GM19099 (cell line): ENCODE results near the gene IL22RA1.

Experiments used
- POLR2A ChIP-seq: IDR thresholded peaks from 3 replicates; pipeline ENCODE4 v1.6.1; 2011; ENCODE audit warnings: low read depth; ENCODE audit not compliant: insufficient read length; ENCODE audit errors: extremely low read depth

The IL22RA1 gene

GRCh38 chr1:24089027-24089742 lies 53.8 kb downstream of the IL22RA1 start:
- TF ChIP-seq POLR2A = no peak

- no peak for TF ChIP-seq POLR2A
Measured at GRCh38 chr1:24086466-24086865, 56.5 kb downstream of the IL22RA1 start.

- no peak for TF ChIP-seq POLR2A
Measured at GRCh38 chr1:24085546-24085945, 57.4 kb downstream of the IL22RA1 start.

DNA sequence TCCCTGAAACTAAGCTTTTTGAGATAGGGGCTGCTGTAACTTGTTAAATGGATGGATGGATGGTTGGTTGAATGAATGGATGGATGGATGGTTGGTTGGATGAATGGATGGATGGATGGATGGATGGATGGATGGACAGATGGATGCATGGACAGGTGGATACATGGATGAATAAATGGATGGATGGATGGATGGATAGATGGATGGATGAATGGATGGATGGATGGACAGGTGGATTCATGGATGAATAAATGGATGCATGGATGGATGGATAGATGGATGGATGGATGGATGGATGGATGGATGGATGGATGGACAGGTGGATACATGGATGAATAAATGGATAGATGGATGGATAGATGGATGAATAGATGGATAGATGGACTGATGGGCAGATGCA lies 57.9 kb downstream of the IL22RA1 start:
- TF ChIP-seq POLR2A = no peak

GRCh38 chr1:24084050-24084449 lies 58.9 kb downstream of the IL22RA1 start:
- no peak for TF ChIP-seq POLR2A

- no peak for TF ChIP-seq POLR2A
Measured at GRCh38 chr1:24082372-24082771, 60.6 kb downstream of the IL22RA1 start.

DNA sequence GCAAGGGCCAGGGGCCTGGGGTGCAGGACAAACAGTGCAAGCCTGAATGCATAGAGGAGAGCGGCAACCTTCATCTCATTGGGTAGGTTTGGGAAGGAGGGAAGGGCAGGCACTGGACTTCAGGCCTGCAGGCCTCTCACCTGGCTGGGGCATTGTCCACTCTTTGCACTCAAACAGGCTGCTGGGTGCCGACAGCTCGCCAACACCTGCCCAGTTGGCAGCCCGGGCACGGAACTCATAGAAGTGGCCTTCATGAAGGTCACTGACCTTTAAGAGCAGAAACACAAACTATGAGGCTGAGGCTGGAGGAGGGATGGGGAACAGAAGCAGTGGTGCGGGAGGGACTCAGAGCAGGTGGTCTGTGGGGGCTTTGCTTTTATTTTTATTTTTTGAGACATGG lies 61.8 kb downstream of the IL22RA1 start:
- no peak for TF ChIP-seq POLR2A

- no peak for TF ChIP-seq POLR2A
Measured at GRCh38 chr1:24080131-24080530, 62.8 kb downstream of the IL22RA1 start.

DNA sequence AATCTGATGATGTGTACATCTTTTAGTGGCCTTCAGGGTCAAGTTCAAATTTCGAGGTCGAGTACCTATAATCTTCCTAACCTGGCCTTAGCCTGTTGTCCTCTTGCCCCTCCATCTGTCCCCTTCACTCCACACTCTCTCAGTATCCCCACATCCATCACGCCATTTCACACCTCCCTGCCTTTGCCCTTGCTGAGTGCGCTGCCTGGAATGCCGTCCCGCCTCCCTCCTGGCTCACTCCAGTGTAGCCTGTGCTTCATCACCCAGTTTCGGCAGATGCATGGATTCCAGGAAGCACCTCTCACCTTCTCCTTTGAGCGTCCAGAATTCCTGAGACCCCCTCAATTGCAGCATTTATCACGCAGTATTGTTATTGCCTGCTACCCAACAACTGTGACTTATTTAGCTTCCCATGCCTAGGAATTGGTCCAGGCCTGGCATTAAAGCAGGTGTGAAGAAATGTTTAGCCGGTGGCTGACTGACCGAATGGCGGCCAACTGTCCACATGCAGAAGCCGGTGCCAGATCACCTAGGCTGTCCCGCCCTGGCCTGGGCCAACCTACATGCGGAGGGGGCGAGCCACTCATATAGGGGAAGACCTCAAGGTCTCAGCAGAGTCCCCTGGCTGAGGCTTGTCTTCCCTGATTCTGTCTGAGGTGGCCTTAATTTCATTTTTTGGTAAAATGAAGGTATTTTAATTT lies 65.5 kb downstream of the IL22RA1 start:
- no peak for TF ChIP-seq POLR2A

DNA sequence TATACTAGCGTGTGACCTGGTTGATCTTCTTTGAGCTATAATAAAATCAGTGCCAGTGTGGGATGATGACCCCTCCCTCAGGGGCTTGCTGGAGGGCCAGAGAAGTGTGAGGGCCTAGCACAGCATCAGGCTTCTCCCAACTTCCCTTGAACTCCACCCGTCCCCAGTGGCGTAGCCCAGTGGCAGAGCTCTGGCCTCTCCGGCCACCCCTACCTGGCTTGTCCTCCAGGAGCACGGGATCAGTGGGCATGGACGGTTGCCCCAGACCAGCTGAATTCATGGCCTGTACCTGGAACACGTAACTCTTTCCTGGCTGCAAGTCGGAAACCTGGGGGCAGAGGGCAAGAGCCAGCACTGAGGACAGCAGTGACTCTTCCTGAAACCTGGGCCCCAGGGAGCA lies 67.0 kb downstream of the IL22RA1 start:
- no peak for TF ChIP-seq POLR2A

DNA sequence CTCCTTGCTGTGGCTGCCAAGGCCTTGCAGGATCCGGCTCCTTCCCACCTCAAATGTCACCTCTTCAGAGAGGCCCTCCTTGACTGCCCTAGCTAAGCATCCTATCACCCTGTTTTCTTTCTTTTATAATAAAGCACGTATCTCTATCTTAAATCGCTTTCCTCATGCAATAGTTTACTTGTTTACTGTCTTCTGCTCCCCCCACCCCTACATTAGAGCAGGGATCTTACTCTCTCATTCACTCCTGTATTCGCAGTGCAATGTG lies 67.4 kb downstream of the IL22RA1 start:
- TF ChIP-seq POLR2A = no peak

- no peak for TF ChIP-seq POLR2A
Measured at GRCh38 chr1:24074817-24075589, 67.9 kb downstream of the IL22RA1 start.

DNA sequence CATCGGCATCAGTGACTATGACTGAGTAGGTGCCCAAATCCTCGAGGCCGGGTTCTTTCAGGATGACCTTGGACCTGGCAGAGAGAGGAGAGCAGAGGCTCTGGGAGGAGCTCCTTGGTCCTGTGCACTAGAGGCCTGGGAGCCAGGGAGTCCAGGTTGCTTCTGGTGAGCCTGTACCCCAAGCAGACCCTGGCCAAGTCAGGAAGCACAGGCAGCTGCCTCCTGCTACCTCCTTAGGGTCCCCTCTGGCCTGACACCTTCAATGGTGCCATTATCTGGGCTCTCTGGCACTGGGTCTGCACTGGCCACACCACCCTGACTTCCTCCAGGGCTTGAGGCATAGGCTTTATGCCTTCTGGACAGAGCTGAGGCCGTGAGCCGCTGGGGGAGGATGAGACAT lies 68.7 kb downstream of the IL22RA1 start:
- TF ChIP-seq POLR2A = no peak

- no peak for TF ChIP-seq POLR2A
Measured at GRCh38 chr1:24071941-24072340, 71.0 kb downstream of the IL22RA1 start.

- TF ChIP-seq POLR2A = no peak
Measured at GRCh38 chr1:24070821-24071393, 72.0 kb downstream of the IL22RA1 start.

DNA sequence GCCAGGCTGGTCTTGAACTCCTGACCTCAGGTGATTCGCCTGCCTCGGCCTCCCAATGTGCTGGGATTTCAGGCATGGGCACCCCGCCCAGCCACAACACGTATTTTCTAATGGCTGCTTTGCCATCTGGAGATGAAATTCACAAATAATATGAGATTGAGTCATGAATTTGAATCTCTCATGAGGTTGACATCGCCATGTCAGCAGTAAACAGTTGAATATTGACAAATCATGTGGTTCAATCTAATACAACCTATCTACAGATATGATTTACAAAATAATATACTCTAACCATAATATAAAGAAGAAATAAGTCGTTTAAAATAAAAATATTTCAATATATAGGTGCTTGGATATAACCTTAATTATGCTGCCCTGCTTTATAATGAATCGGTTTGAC lies 73.1 kb downstream of the IL22RA1 start:
- TF ChIP-seq POLR2A = no peak
